SU-DHL-6 (cell line): ENCODE data around the gene LIPM.

ENCODE experiments used
- H2AFZ ChIP-seq: fragments of 200-600 bp; sonication (generic); 2 replicates; pipeline ENCODE4 v1.6.1; 2014; ENCODE audit warnings: low read depth, mild to moderate bottlenecking, moderate library complexity, mixed read lengths, antibody characterized with exemption, low read length; ENCODE audit not compliant: severe bottlenecking
- H3F3A ChIP-seq: fragments of 200-600 bp; shearing (Covaris generic); 2 replicates; pipeline ENCODE4 v1.6.0; 2016; ENCODE audit warnings: antibody characterized with exemption, mild to moderate bottlenecking; ENCODE audit not compliant: insufficient read depth
- H3K27ac ChIP-seq: fragments of 200-600 bp; sonication (generic); 2 replicates; pipeline ENCODE4 v1.5.1; 2016; ENCODE audit warnings: low read depth, mild to moderate bottlenecking, low read length, moderate library complexity, mixed read lengths
- H3K27me3 ChIP-seq: fragments of 200-600 bp; sonication (generic), shearing (Covaris generic); 2 replicates; pipeline ENCODE4 v1.6.0; 2014; ENCODE audit warnings: mild to moderate bottlenecking, low read length
- H3K36me3 ChIP-seq: fragments of 200-600 bp; sonication (generic); 2 replicates; pipeline ENCODE4 v1.6.1; 2014; ENCODE audit warnings: mild to moderate bottlenecking, low read length, mixed read lengths
- H3K4me2 ChIP-seq: fragments of 300-600, 200-600 bp; shearing (Covaris generic), sonication (generic); 2 replicates; pipeline ENCODE4 v1.6.0; 2014; ENCODE audit warnings: low read length, low read depth, mild to moderate bottlenecking; ENCODE audit not compliant: poor library complexity, severe bottlenecking
- H3K4me3 ChIP-seq: fragments of 200-600 bp; sonication (generic); 2 replicates; pipeline ENCODE4 v1.5.1; 2014; ENCODE audit warnings: antibody characterized with exemption, low read length, mild to moderate bottlenecking, mixed read lengths; ENCODE audit not compliant: insufficient read depth, poor library complexity, severe bottlenecking
- H3K79me2 ChIP-seq: fragments of 200-600 bp; sonication (generic); 2 replicates; pipeline ENCODE4 v1.6.1; 2014; ENCODE audit warnings: mild to moderate bottlenecking, low read length, moderate library complexity; ENCODE audit not compliant: insufficient read depth
- H3K9ac ChIP-seq: fragments of 200-600 bp; sonication (generic); 2 replicates; pipeline ENCODE4 v1.7.0; 2014; ENCODE audit warnings: mild to moderate bottlenecking, low read length
- H3K9me2 ChIP-seq: fragments of 200-600 bp; sonication (generic); replicated peaks from 2 replicates; pipeline ENCODE4 v1.6.1; 2014; ENCODE audit warnings: low read length; ENCODE audit not compliant: insufficient read depth
- H3K9me3 ChIP-seq: fragments of 200-600 bp; sonication (generic); 2 replicates; pipeline ENCODE4 v1.6.1; 2014; ENCODE audit warnings: low read length, mixed read lengths; ENCODE audit not compliant: insufficient read depth
- H4K20me1 ChIP-seq: fragments of 200-600 bp; sonication (generic); 2 replicates; pipeline ENCODE4 v1.6.1; 2014; ENCODE audit warnings: low read depth, mild to moderate bottlenecking, antibody characterized with exemption, low read length, moderate library complexity, mixed read lengths
- CTCF ChIP-seq: fragments of 200-600 bp; sonication (generic); IDR thresholded peaks from one replicate; pipeline ENCODE4 v1.5.1; 2017; ENCODE audit warnings: antibody characterized with exemption, mild to moderate bottlenecking, low read length, moderate library complexity; ENCODE audit not compliant: insufficient read depth, poor library complexity, severe bottlenecking
- EZH2phosphoT487 ChIP-seq: fragments of 200-600 bp; sonication (generic), shearing (Covaris generic); conservative IDR thresholded peaks from 2 replicates; pipeline ENCODE4 v1.6.1; 2018; ENCODE audit warnings: mild to moderate bottlenecking, antibody characterized with exemption, low read length, moderate library complexity, mixed read lengths

Gene LIPM

GRCh38 chr10:88763441-88763840 lies 39.1 kb upstream of the LIPM start:
- no peak overlapping the region for H2AFZ ChIP-seq
- no peaks in the 10 kb centered on the region for H3K9me2 ChIP-seq

GRCh38 chr10:88764110-88764509 lies 38.4 kb upstream of the LIPM start:
- Histone ChIP-seq H2AFZ (no peak overlapping the region), H3K9me2 (no peaks in the 10 kb centered on the region), H3K27me3 (no peaks in the 10 kb centered on the region), H3K4me3 (no peak overlapping the region), H3K36me3 (no peaks in the 10 kb centered on the region), H3K9ac (no peak overlapping the region), H3K79me2 (no peaks in the 10 kb centered on the region), H3F3A (no peaks in the 10 kb centered on the region), H3K9me3 (no peaks in the 10 kb centered on the region), H3K4me2 (no peak overlapping the region), H3K27ac (no peak overlapping the region), H4K20me1 (no peaks in the 10 kb centered on the region)
- TF ChIP-seq EZH2phosphoT487 (no peak), CTCF (no peak)

More at GRCh38 chr10:88763441-88763840, 39.1 kb upstream of the LIPM start:
- H3K4me2 ChIP-seq = no peak overlapping the region
- no peak overlapping the region for H3K4me3 ChIP-seq
- H3K36me3 ChIP-seq = no peaks in the 10 kb centered on the region
- no peak overlapping the region for H3K27ac ChIP-seq
- H3K9ac ChIP-seq = no peak overlapping the region
- no peaks in the 10 kb centered on the region for H3F3A ChIP-seq
- TF ChIP-seq CTCF (no peak), EZH2phosphoT487 (no peak)
- H3K27me3 ChIP-seq = no peaks in the 10 kb centered on the region
- H4K20me1 ChIP-seq = no peaks in the 10 kb centered on the region
- H3K79me2 ChIP-seq = no peaks in the 10 kb centered on the region
- H3K9me3 ChIP-seq = no peaks in the 10 kb centered on the region

GRCh38 chr10:88765816-88766215 lies 36.7 kb upstream of the LIPM start:
- no peaks in the 10 kb centered on the region for H4K20me1 ChIP-seq
- no peak overlapping the region for H3K27ac ChIP-seq
- H3K4me3 ChIP-seq = no peak overlapping the region
- no peak overlapping the region for H2AFZ ChIP-seq
- no peaks in the 10 kb centered on the region for H3K9me3 ChIP-seq
- H3K79me2 ChIP-seq = no peaks in the 10 kb centered on the region
- H3K27me3 ChIP-seq = no peaks in the 10 kb centered on the region
- no peak for TF ChIP-seq CTCF
- no peak for TF ChIP-seq EZH2phosphoT487
- no peaks in the 10 kb centered on the region for H3K36me3 ChIP-seq
- H3F3A ChIP-seq = no peaks in the 10 kb centered on the region
- H3K9ac ChIP-seq = no peak overlapping the region
- H3K9me2 ChIP-seq = no peaks in the 10 kb centered on the region
- H3K4me2 ChIP-seq = no peak overlapping the region

GRCh38 chr10:88769384-88769783 lies 33.1 kb upstream of the LIPM start:
- Histone ChIP-seq H3K36me3 (peaks cover 3% of the 10 kb centered on the region; the same call in 1 of the 2 replicates), H3K4me3 (no peak overlapping the region), H3K9ac (no peak overlapping the region), H3K79me2 (no peaks in the 10 kb centered on the region), H2AFZ (no peak overlapping the region), H4K20me1 (no peaks in the 10 kb centered on the region), H3F3A (no peaks in the 10 kb centered on the region), H3K27ac (no peak overlapping the region), H3K27me3 (no peaks in the 10 kb centered on the region), H3K4me2 (no peak overlapping the region), H3K9me2 (no peaks in the 10 kb centered on the region), H3K9me3 (no peaks in the 10 kb centered on the region)
- TF ChIP-seq CTCF (no peak), EZH2phosphoT487 (no peak)
